ENCODE results near the gene HIBADH.

GRCh38 chr7:27690649-27691048 lies 28.0 kb upstream of the HIBADH start:
- TF ChIP-seq TBL1XR1 (IDR thresholded peaks at IDR 0.05; ENCODE audit: low read depth, low read length): no peak
- TF ChIP-seq CHD2 (IDR thresholded peaks at IDR 0.05; ENCODE audit: borderline replicate concordance, low read depth, low read length): no peak
- no peak for TF ChIP-seq FOXK2 (IDR thresholded peaks at IDR 0.05)
- no peak for TF ChIP-seq CEBPB (IDR thresholded peaks at IDR 0.05; ENCODE audit: borderline replicate concordance in 1 of 2, low read depth in 2 of 2, low read length in 2 of 2)
- no peak for TF ChIP-seq SMAD5 (IDR thresholded peaks at IDR 0.05; ENCODE audit: low read depth)
- TF ChIP-seq RAD21 (IDR thresholded peaks at IDR 0.05; ENCODE audit: insufficient read depth, low read depth, low read length): no peak
- TF ChIP-seq JUNB (IDR thresholded peaks at IDR 0.05): no peak
- no peak for TF ChIP-seq POLR2A (IDR thresholded peaks at IDR 0.05; ENCODE audit: low read depth, low read length)
- no peak for TF ChIP-seq SP1 (IDR thresholded peaks at IDR 0.05; ENCODE audit: low read depth, low read length)
